Measurements from ENCODE around the gene TPST2.

TPST2 gene

DNA sequence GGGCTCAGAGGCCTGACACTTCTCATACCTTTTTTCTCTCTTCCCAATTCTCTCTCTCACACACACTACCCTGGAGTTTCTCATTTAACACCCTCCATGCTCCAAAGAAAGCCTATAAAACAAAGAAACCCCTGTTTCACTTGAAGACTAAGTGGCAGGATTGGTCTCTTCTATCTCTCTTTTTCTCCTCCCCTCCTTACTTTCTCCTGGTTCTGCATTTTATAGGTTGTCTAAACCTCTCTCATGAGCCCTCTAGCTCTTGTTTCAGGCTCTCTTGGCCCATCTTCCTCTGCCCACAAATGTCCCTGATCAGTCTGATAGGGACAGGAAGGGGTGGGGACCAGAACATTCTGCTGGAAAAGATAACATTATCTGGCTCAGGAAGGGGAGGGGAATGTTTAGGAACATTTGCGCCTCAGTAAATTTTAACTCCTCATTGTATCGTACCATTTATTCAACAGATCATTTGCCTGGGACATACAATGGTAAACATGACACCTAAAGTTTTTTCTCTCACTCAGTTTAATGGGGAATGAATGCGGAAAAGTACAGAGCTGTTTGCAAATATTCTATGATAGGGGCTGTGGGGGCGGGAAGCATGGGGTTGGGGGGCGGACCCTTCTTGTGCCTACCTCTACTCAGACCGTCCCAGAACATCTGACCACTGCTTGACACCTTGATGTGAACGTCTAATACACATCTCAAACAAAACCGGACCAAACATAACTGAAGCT, 42.7 kb upstream of the TPST2 start:
- no peak for TF ChIP-seq FOXP2 (optimal IDR thresholded peaks at IDR 0.05; ENCODE audit: borderline replicate concordance, extremely low read depth, extremely low read length, insufficient read depth)
- no peak for TF ChIP-seq TAF1 (IDR thresholded peaks at IDR 0.05; ENCODE audit: borderline replicate concordance, insufficient read depth, low read length)
- no peak for TF ChIP-seq POLR2AphosphoS5 (IDR thresholded peaks at IDR 0.05; ENCODE audit: low read depth, low read length)

DNA sequence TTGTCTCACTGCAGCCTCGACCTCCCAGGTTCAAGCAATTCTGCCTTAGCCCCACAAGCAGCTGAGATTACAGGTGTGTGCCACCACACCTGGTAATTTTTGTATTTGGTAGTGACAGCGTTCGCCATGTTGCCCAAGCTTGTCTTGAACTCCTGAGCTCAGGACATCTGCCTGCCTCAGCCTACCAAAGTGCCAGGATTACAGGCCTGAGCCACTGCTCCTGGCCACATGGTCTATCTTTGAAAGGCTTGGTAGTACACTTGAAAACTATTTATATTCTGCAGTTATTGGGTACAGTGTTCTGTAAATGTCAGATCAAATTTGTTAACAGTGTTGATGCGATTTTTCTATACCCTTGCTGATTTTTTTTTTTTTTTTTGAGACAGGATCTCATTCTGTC, 41.4 kb upstream of the TPST2 start:
- TF ChIP-seq POLR2AphosphoS5 (IDR thresholded peaks at IDR 0.05; ENCODE audit: low read depth, low read length) (no peak), SIN3A (IDR thresholded peaks at IDR 0.05; ENCODE audit: borderline replicate concordance, insufficient read depth, low read length) (no peak)

DNA sequence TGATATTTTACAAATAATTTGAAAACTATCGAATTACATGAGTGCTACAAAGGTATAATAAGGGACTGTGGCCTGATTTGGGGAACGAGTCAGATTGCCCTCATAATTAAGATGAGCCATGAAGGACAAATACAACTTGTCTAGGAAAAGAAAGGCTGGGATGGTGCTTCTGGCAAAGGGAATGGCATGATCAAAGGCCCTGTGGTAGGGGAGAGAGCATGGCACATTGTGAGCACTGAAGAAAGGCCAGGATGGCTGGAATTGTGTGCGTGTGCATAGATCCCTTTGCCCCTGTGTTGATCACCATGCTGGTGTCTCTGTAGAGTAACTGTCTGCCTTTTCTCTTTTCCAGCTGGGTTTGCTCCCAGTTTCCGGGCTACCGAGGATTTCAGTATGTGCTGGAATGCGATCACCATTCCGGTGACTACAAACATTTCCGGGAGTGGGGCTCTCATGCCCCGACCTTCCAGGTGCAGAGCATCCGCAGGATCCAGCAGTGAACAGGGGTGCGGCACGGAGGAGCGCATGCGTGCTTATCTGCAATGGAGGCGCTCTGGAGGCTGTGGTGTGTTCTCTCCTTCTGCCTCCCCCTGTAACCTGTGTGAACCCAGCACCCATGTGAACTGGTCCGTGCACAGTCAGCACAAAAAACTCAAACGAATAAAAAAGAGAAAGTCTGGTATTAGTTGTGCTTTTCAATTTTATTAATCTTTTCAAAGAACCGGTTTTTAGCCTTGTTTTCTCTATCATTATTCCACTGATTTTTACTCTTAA, 40.2 kb upstream of the TPST2 start:
- TF ChIP-seq TAF1 (IDR thresholded peaks at IDR 0.05; ENCODE audit: borderline replicate concordance, insufficient read depth, low read length) (no peak), POLR2AphosphoS5 (IDR thresholded peaks at IDR 0.05; ENCODE audit: low read depth, low read length) (no peak), FOXP2 (optimal IDR thresholded peaks at IDR 0.05; ENCODE audit: borderline replicate concordance, extremely low read depth, extremely low read length, insufficient read depth) (no peak), SIN3A (IDR thresholded peaks at IDR 0.05; ENCODE audit: borderline replicate concordance, insufficient read depth, low read length) (no peak)
- TF ChIP-seq, protein P1, sequence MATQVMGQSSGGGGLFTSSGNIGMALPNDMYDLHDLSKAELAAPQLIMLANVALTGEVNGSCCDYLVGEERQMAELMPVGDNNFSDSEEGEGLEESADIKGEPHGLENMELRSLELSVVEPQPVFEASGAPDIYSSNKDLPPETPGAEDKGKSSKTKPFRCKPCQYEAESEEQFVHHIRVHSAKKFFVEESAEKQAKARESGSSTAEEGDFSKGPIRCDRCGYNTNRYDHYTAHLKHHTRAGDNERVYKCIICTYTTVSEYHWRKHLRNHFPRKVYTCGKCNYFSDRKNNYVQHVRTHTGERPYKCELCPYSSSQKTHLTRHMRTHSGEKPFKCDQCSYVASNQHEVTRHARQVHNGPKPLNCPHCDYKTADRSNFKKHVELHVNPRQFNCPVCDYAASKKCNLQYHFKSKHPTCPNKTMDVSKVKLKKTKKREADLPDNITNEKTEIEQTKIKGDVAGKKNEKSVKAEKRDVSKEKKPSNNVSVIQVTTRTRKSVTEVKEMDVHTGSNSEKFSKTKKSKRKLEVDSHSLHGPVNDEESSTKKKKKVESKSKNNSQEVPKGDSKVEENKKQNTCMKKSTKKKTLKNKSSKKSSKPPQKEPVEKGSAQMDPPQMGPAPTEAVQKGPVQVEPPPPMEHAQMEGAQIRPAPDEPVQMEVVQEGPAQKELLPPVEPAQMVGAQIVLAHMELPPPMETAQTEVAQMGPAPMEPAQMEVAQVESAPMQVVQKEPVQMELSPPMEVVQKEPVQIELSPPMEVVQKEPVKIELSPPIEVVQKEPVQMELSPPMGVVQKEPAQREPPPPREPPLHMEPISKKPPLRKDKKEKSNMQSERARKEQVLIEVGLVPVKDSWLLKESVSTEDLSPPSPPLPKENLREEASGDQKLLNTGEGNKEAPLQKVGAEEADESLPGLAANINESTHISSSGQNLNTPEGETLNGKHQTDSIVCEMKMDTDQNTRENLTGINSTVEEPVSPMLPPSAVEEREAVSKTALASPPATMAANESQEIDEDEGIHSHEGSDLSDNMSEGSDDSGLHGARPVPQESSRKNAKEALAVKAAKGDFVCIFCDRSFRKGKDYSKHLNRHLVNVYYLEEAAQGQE (IDR thresholded peaks at IDR 0.05; ENCODE audit: insufficient read depth in 1 of 2, low read depth in 2 of 2, low read length in 2 of 2), result no peak

DNA sequence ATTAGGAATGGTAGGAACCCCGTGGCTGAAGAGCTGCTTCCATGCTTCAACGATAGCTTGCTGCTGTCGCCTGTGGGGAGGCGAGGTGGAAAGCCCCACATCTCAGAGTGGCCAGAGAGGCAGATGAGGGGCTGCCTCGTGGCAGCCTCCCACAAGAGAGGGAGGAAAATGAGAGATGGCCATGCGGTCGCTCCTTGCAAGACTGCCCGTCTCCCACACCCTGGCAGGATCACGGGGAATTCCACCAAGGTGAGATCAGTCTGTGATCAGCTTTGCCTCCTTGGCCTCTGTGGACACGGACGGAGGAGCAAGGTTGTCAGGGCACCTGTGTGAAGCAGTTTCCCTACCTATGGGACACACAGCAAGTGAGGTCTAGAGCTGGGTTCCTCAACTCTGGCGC, 34.9 kb upstream of the TPST2 start:
- TF ChIP-seq, protein P1 (IDR thresholded peaks at IDR 0.05; ENCODE audit: insufficient read depth in 1 of 2, low read depth in 2 of 2, low read length in 2 of 2), result no peak
- TF ChIP-seq FOXP2 (optimal IDR thresholded peaks at IDR 0.05; ENCODE audit: borderline replicate concordance, extremely low read depth, extremely low read length, insufficient read depth), result no peak

DNA sequence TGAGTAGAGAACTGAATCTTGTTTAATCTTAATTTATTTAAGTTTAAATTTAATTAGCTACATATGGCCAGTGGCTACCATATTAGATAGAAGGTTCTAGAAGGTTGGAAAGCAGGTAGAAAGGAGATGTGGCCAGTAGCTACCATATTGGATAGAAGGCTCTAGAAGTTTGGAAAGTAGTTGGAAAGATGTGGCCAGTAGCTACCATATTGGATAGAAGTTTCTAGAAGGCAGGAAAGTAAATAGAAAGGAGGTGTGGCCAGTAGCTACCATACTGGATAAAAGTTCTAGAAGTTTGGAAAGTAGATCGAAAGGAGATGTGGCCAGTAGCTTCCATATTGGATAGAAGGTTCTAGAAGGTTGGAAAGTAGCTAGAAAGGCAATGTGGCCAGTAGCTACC, 34.1 kb upstream of the TPST2 start:
- TF ChIP-seq SIN3A (IDR thresholded peaks at IDR 0.05; ENCODE audit: borderline replicate concordance, insufficient read depth, low read length), result no peak
- TF ChIP-seq, protein P1 (IDR thresholded peaks at IDR 0.05; ENCODE audit: insufficient read depth in 1 of 2, low read depth in 2 of 2, low read length in 2 of 2), result no peak
- TF ChIP-seq POLR2AphosphoS5 (IDR thresholded peaks at IDR 0.05; ENCODE audit: low read depth, low read length), result no peak
- TF ChIP-seq TAF1 (IDR thresholded peaks at IDR 0.05; ENCODE audit: borderline replicate concordance, insufficient read depth, low read length), result no peak
- no peak for TF ChIP-seq FOXP2 (optimal IDR thresholded peaks at IDR 0.05; ENCODE audit: borderline replicate concordance, extremely low read depth, extremely low read length, insufficient read depth)

DNA sequence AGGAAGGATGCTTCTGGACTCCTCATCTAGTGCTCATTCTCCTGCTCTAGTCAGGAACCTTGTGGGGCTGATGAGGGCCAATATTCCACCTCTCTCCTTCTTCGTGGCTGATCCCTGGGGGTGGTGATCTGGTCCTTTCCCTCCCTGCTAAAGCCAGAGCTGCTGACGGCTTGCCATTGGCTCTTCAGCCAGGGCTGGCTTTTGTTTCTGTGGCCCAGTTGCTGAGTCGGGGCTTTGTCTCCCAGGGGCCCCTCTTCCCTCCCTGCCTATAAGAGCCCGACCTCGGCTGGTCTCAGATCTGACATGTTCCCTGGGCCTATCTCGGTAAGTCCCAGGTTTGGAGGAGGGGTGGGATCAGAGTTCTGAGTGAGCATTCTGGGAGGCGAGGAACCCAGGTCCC, 31.7 kb upstream of the TPST2 start, which contains the start of gene CRYBA4:
CRYBA4 (plus strand) TSS at position 301 of the 400 bp plus-strand sequence. CDS start 634 bp downstream, outside the sequence.
- TF ChIP-seq SIN3A (IDR thresholded peaks at IDR 0.05; ENCODE audit: borderline replicate concordance, insufficient read depth, low read length) (no peak), FOXP2 (optimal IDR thresholded peaks at IDR 0.05; ENCODE audit: borderline replicate concordance, extremely low read depth, extremely low read length, insufficient read depth) (no peak), POLR2AphosphoS5 (IDR thresholded peaks at IDR 0.05; ENCODE audit: low read depth, low read length) (no peak), TAF1 (IDR thresholded peaks at IDR 0.05; ENCODE audit: borderline replicate concordance, insufficient read depth, low read length) (no peak)
- TF ChIP-seq, protein P1 (IDR thresholded peaks at IDR 0.05; ENCODE audit: insufficient read depth in 1 of 2, low read depth in 2 of 2, low read length in 2 of 2), result no peak

All from PFSK-1 (cell line).